HEK293 (cell line): ENCODE data around the gene DPYSL5.

Experiments
- GLIS1 ChIP-seq: fragments of 450-650 bp; formaldehyde crosslinking; IDR thresholded peaks from 2 replicates; pipeline ENCODE4 v1.5.1; 2016; ENCODE audit warnings: missing biosample characterization, missing genetic modification characterization
- HOXD13 ChIP-seq: sonication (generic); formaldehyde crosslinking; IDR thresholded peaks from 2 replicates; pipeline ENCODE4 v1.8.0; 2022; ENCODE audit warnings: missing genetic modification reagents, borderline replicate concordance
- KLF1 ChIP-seq: fragments of 450-650 bp; formaldehyde crosslinking; IDR thresholded peaks from 2 replicates; pipeline ENCODE4 v1.5.1; 2016; ENCODE audit warnings: missing biosample characterization, missing genetic modification characterization
- KLF16 ChIP-seq: fragments of 450-650 bp; formaldehyde crosslinking; IDR thresholded peaks from 2 replicates; pipeline ENCODE4 v1.5.1; 2017; ENCODE audit warnings: missing biosample characterization, missing genetic modification characterization
- KLF8 ChIP-seq: fragments of 450-650 bp; formaldehyde crosslinking; IDR thresholded peaks from 2 replicates; pipeline ENCODE4 v1.5.1; 2016; ENCODE audit warnings: missing biosample characterization, missing genetic modification characterization
- SCRT2 ChIP-seq: fragments of 450-650 bp; formaldehyde crosslinking; IDR thresholded peaks from 2 replicates; pipeline ENCODE4 v1.5.1; 2016; ENCODE audit warnings: missing biosample characterization, missing genetic modification characterization
- SP3 ChIP-seq: fragments of 450-650 bp; formaldehyde crosslinking; IDR thresholded peaks from 2 replicates; pipeline ENCODE4 v1.5.1; 2016; ENCODE audit warnings: missing biosample characterization, missing genetic modification characterization
- YY2 ChIP-seq: fragments of 450-650 bp; formaldehyde crosslinking; IDR thresholded peaks from 2 replicates; pipeline ENCODE4 v1.5.1; 2016; ENCODE audit warnings: missing biosample characterization, missing genetic modification characterization
- ZBTB7A ChIP-seq: fragments of 450-650 bp; formaldehyde crosslinking; IDR thresholded peaks from 2 replicates; pipeline ENCODE4 v1.5.1; 2016; ENCODE audit warnings: low read depth, missing biosample characterization, missing genetic modification characterization
- ZNF121 ChIP-seq: fragments of 450-650 bp; formaldehyde crosslinking; IDR thresholded peaks from 2 replicates; pipeline ENCODE4 v1.5.1; 2016; ENCODE audit warnings: missing biosample characterization, missing genetic modification characterization
- ZNF157 ChIP-seq: fragments of 450-650 bp; formaldehyde crosslinking; IDR thresholded peaks from 2 replicates; pipeline ENCODE4 v1.5.1; 2016; ENCODE audit warnings: missing biosample characterization, missing genetic modification characterization
- ZNF2 ChIP-seq: fragments of 450-650 bp; formaldehyde crosslinking; IDR thresholded peaks from 2 replicates; pipeline ENCODE4 v1.5.1; 2016; ENCODE audit warnings: missing biosample characterization, missing genetic modification characterization
- ZNF221 ChIP-seq: fragments of 450-650 bp; formaldehyde crosslinking; IDR thresholded peaks from 2 replicates; pipeline ENCODE4 v1.5.1; 2017; ENCODE audit warnings: missing biosample characterization, missing genetic modification characterization, borderline replicate concordance
- ZNF311 ChIP-seq: fragments of 450-650 bp; formaldehyde crosslinking; IDR thresholded peaks from 2 replicates; pipeline ENCODE4 v1.5.1; 2017; ENCODE audit warnings: missing biosample characterization, missing genetic modification characterization, borderline replicate concordance
- ZNF416 ChIP-seq: fragments of 450-650 bp; formaldehyde crosslinking; IDR thresholded peaks from 2 replicates; pipeline ENCODE4 v1.5.1; 2016; ENCODE audit warnings: missing biosample characterization, missing genetic modification characterization
- ZNF510 ChIP-seq: fragments of 450-650 bp; formaldehyde crosslinking; IDR thresholded peaks from 2 replicates; pipeline ENCODE4 v1.5.1; 2018; ENCODE audit warnings: mild to moderate bottlenecking, missing genetic modification characterization, missing biosample characterization; ENCODE audit not compliant: insufficient replicate concordance
- ZNF514 ChIP-seq: fragments of 450-650 bp; formaldehyde crosslinking; IDR thresholded peaks from 2 replicates; pipeline ENCODE4 v1.5.1; 2016; ENCODE audit warnings: missing biosample characterization, missing genetic modification characterization
- ZNF521 ChIP-seq: fragments of 450-650 bp; formaldehyde crosslinking; IDR thresholded peaks from 2 replicates; pipeline ENCODE4 v1.5.1; 2017; ENCODE audit warnings: missing biosample characterization, mild to moderate bottlenecking, missing genetic modification characterization
- ZNF596 ChIP-seq: fragments of 450-650 bp; IDR thresholded peaks from 2 replicates; pipeline ENCODE4 v1.5.0; 2018; ENCODE audit warnings: missing biosample characterization, mild to moderate bottlenecking, missing genetic modification characterization, moderate library complexity
- ZNF626 ChIP-seq: fragments of 450-650 bp; sonication (Bioruptor Pico); formaldehyde crosslinking; IDR thresholded peaks from 2 replicates; pipeline ENCODE4 v1.5.1; 2018; ENCODE audit warnings: missing biosample characterization, missing genetic modification characterization, inconsistent platforms
- ZNF629 ChIP-seq: fragments of 450-650 bp; formaldehyde crosslinking; IDR thresholded peaks from 2 replicates; pipeline ENCODE4 v1.5.1; 2017; ENCODE audit warnings: missing biosample characterization, missing genetic modification characterization
- ZNF658 ChIP-seq: fragments of 450-650 bp; formaldehyde crosslinking; IDR thresholded peaks from 2 replicates; pipeline ENCODE4; 2016; ENCODE audit warnings: missing biosample characterization, missing genetic modification characterization
- ZNF664 ChIP-seq: fragments of 450-650 bp; formaldehyde crosslinking; IDR thresholded peaks from 2 replicates; pipeline ENCODE4 v1.5.1; 2016; ENCODE audit warnings: missing biosample characterization, missing genetic modification characterization
- ZNF677 ChIP-seq: fragments of 450-650 bp; IDR thresholded peaks from 2 replicates; pipeline ENCODE4 v1.5.0; 2018; ENCODE audit warnings: missing biosample characterization, mild to moderate bottlenecking, missing genetic modification characterization, moderate library complexity
- ZSCAN30 ChIP-seq: fragments of 450-650 bp; IDR thresholded peaks from 2 replicates; pipeline ENCODE4 v1.5.1; 2018; ENCODE audit warnings: missing biosample characterization, mild to moderate bottlenecking, missing genetic modification characterization, moderate library complexity
- TF ChIP-seq, protein P1 (sequence below): fragments of 450-650 bp; formaldehyde crosslinking; IDR thresholded peaks from 2 replicates; pipeline ENCODE4 v1.5.1; 2016; ENCODE audit warnings: missing biosample characterization, missing genetic modification characterization
- TF ChIP-seq, protein P2 (sequence below): fragments of 450-650 bp; formaldehyde crosslinking; IDR thresholded peaks from 2 replicates; pipeline ENCODE4 v1.5.1; 2016; ENCODE audit warnings: missing biosample characterization, missing genetic modification characterization
- TF ChIP-seq, protein P3 (sequence below): fragments of 450-650 bp; formaldehyde crosslinking; IDR thresholded peaks from 2 replicates; pipeline ENCODE4 v1.5.1; 2016; ENCODE audit warnings: missing biosample characterization, missing genetic modification characterization, borderline replicate concordance
- TF ChIP-seq, protein P4 (sequence below): fragments of 450-650 bp; formaldehyde crosslinking; IDR thresholded peaks from 2 replicates; pipeline ENCODE4 v1.5.1; 2016; ENCODE audit warnings: missing biosample characterization, missing genetic modification characterization
- TF ChIP-seq, protein P5 (sequence below): fragments of 450-650 bp; formaldehyde crosslinking; IDR thresholded peaks from 2 replicates; pipeline ENCODE4 v1.5.1; 2016; ENCODE audit warnings: missing biosample characterization, missing genetic modification characterization

DPYSL5 gene

DNA sequence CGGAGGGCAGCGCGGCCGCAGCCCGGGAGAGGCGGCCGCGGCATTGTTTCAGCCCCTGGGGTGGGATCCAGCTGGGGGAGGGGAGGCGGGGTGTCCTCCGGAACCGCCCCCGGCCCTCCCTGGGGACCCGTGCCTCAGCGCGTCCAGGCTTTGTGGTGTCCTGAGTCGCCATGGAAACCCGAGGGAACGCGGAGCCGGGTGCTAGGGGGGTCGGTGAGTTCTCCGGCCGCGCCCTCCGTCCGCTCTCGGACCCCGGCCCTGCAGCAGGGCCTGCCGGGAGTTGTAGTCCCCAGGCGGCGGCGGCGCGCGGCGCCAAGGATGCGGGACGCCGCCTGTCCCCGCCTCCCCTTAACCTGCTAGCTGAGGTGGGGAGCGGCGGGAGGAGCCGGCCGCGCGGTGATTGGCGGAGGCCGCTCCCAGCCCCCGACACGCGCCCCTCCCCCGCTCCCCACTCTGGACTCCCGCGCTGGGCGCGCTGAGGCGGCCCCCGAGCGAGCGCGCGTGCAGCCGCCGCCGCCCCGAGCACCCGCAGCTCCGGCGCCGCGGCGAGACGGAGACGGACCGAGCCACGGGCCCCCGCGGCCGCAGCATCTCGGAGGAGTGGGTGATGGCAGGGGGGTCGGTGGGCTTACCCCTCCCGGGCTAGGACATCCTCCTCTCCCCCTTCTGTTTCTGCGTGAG lies at the start of gene DPYSL5 (continued):
- peak; percentile 97 for TF ChIP-seq SP3
- TF ChIP-seq KLF1 = peak; percentile 41
- TF ChIP-seq ZNF596 = no peak
- TF ChIP-seq SCRT2 = no peak
- TF ChIP-seq, protein P1, sequence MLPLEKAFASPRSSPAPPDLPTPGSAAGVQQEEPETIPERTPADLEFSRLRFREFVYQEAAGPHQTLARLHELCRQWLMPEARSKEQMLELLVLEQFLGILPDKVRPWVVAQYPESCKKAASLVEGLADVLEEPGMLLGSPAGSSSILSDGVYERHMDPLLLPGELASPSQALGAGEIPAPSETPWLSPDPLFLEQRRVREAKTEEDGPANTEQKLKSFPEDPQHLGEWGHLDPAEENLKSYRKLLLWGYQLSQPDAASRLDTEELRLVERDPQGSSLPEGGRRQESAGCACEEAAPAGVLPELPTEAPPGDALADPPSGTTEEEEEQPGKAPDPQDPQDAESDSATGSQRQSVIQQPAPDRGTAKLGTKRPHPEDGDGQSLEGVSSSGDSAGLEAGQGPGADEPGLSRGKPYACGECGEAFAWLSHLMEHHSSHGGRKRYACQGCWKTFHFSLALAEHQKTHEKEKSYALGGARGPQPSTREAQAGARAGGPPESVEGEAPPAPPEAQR (tag by site-specific recombination) = no peak
- TF ChIP-seq ZNF510 (tag by site-specific recombination) = no peak
- TF ChIP-seq ZNF311 = no peak
- TF ChIP-seq, protein P2, sequence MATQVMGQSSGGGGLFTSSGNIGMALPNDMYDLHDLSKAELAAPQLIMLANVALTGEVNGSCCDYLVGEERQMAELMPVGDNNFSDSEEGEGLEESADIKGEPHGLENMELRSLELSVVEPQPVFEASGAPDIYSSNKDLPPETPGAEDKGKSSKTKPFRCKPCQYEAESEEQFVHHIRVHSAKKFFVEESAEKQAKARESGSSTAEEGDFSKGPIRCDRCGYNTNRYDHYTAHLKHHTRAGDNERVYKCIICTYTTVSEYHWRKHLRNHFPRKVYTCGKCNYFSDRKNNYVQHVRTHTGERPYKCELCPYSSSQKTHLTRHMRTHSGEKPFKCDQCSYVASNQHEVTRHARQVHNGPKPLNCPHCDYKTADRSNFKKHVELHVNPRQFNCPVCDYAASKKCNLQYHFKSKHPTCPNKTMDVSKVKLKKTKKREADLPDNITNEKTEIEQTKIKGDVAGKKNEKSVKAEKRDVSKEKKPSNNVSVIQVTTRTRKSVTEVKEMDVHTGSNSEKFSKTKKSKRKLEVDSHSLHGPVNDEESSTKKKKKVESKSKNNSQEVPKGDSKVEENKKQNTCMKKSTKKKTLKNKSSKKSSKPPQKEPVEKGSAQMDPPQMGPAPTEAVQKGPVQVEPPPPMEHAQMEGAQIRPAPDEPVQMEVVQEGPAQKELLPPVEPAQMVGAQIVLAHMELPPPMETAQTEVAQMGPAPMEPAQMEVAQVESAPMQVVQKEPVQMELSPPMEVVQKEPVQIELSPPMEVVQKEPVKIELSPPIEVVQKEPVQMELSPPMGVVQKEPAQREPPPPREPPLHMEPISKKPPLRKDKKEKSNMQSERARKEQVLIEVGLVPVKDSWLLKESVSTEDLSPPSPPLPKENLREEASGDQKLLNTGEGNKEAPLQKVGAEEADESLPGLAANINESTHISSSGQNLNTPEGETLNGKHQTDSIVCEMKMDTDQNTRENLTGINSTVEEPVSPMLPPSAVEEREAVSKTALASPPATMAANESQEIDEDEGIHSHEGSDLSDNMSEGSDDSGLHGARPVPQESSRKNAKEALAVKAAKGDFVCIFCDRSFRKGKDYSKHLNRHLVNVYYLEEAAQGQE (tag by site-specific recombination) = no peak
- TF ChIP-seq ZNF514 (tag by site-specific recombination) = no peak
- TF ChIP-seq ZNF121 (tag by site-specific recombination) = no peak
- no peak for TF ChIP-seq YY2
- TF ChIP-seq ZNF2 (tag by site-specific recombination) = no peak
- no peak for TF ChIP-seq ZNF677 (tag by site-specific recombination)
- TF ChIP-seq, protein P3, sequence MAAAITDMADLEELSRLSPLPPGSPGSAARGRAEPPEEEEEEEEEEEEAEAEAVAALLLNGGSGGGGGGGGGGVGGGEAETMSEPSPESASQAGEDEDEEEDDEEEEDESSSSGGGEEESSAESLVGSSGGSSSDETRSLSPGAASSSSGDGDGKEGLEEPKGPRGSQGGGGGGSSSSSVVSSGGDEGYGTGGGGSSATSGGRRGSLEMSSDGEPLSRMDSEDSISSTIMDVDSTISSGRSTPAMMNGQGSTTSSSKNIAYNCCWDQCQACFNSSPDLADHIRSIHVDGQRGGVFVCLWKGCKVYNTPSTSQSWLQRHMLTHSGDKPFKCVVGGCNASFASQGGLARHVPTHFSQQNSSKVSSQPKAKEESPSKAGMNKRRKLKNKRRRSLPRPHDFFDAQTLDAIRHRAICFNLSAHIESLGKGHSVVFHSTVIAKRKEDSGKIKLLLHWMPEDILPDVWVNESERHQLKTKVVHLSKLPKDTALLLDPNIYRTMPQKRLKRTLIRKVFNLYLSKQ (tag by site-specific recombination) = no peak
- no peak for TF ChIP-seq ZNF658 (tag by site-specific recombination)
- TF ChIP-seq, protein P4, sequence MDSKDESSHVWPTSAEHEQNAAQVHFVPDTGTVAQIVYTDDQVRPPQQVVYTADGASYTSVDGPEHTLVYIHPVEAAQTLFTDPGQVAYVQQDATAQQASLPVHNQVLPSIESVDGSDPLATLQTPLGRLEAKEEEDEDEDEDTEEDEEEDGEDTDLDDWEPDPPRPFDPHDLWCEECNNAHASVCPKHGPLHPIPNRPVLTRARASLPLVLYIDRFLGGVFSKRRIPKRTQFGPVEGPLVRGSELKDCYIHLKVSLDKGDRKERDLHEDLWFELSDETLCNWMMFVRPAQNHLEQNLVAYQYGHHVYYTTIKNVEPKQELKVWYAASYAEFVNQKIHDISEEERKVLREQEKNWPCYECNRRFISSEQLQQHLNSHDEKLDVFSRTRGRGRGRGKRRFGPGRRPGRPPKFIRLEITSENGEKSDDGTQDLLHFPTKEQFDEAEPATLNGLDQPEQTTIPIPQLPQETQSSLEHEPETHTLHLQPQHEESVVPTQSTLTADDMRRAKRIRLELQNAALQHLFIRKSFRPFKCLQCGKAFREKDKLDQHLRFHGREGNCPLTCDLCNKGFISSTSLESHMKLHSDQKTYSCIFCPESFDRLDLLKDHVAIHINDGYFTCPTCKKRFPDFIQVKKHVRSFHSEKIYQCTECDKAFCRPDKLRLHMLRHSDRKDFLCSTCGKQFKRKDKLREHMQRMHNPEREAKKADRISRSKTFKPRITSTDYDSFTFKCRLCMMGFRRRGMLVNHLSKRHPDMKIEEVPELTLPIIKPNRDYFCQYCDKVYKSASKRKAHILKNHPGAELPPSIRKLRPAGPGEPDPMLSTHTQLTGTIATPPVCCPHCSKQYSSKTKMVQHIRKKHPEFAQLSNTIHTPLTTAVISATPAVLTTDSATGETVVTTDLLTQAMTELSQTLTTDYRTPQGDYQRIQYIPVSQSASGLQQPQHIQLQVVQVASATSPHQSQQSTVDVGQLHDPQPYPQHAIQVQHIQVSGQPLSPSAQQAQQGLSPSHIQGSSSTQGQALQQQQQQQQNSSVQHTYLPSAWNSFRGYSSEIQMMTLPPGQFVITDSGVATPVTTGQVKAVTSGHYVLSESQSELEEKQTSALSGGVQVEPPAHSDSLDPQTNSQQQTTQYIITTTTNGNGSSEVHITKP (tag by site-specific recombination) = peak; percentile 64
- TF ChIP-seq ZNF664 = no peak
- 0 out of 2 replicates have a peak, but pooled peaks have one; percentile 76 for TF ChIP-seq KLF16
- peak; percentile 77 for TF ChIP-seq GLIS1 (tag by site-specific recombination)
- no peak for TF ChIP-seq ZNF157 (tag by site-specific recombination)
- TF ChIP-seq, protein P5, sequence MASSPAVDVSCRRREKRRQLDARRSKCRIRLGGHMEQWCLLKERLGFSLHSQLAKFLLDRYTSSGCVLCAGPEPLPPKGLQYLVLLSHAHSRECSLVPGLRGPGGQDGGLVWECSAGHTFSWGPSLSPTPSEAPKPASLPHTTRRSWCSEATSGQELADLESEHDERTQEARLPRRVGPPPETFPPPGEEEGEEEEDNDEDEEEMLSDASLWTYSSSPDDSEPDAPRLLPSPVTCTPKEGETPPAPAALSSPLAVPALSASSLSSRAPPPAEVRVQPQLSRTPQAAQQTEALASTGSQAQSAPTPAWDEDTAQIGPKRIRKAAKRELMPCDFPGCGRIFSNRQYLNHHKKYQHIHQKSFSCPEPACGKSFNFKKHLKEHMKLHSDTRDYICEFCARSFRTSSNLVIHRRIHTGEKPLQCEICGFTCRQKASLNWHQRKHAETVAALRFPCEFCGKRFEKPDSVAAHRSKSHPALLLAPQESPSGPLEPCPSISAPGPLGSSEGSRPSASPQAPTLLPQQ (tag by site-specific recombination) = no peak
- no peak for TF ChIP-seq ZNF629 (tag by site-specific recombination)
- TF ChIP-seq KLF8 (tag by site-specific recombination) = peak; percentile 83
- no peak for TF ChIP-seq ZNF521 (tag by site-specific recombination)
- no peak for TF ChIP-seq HOXD13
- TF ChIP-seq ZSCAN30 (tag by site-specific recombination) = no peak
- TF ChIP-seq ZBTB7A (tag by site-specific recombination) = peak; percentile 76; the same call in 1 of the 2 replicates
- no peak for TF ChIP-seq ZNF221 (tag by site-specific recombination)
- no peak for TF ChIP-seq ZNF416
- TF ChIP-seq ZNF626 (tag by site-specific recombination) = no peak
